ENCODE measurements around the gene RNASEH2B. TPM values are rescaled to one million over a fixed set of nuclear protein-coding genes. Genes with fewer than 3 reads are reported as not detected.

The RNASEH2B gene
- total and polyA plus RNA-seq, 2 donors (not counting 1 experiment from before 2014, with no cell fraction given), result 64.0 to 151 TPM

DNA sequence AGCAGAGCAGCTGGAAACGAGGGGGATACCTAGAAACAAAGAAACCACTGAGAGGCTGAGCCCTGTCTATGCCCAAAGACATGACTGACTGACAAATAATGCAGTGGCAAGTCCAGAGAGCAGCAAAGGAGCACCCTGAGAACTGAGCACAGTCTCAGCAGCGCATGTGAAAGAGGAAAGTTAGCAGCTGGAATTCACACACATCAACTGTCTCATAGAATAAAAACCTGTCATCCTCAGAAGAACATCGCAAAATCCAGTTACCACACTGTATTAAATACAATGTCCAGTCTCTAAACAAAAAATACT, 42.0 kb upstream of the RNASEH2B start:
- Mint-ChIP-seq H3K27ac (no peak overlapping the region), H3K27me3 (no peaks in the 10 kb centered on the region), H3K4me3 (no peak overlapping the region), H3K4me1 (peaks cover 11% of the 10 kb centered on the region), H3K9me3 (ENCODE audit: insufficient read depth) (no peaks in the 10 kb centered on the region)
- POLR2A ChIA-PET, result no interaction called here
- peak overlapping the region; percentile 9 for H3K4me2 ChIP-seq (replicated peaks; ENCODE audit: low read depth, low read length, poor library complexity, severe bottlenecking)
- H3K27me3 ChIP-seq (replicated peaks in 1 of 4; ENCODE audit: control extremely low read depth in 1 of 4, control insufficient read depth in 3 of 4, insufficient read depth in 4 of 4, low read length in 3 of 4), result no peaks in the 10 kb centered on the region
- H2AFZ ChIP-seq (ENCODE audit: insufficient read depth, low read depth, low read length, poor library complexity, severe bottlenecking), result no peak overlapping the region
- H3K36me3 ChIP-seq (replicated peaks in 1 of 2; ENCODE audit: control extremely low read depth in 1 of 2, control insufficient read depth in 1 of 2, extremely low read depth in 1 of 2, insufficient read depth in 2 of 2, low read length in 1 of 2), result no peaks in the 10 kb centered on the region
- TF ChIP-seq EZH2 (IDR thresholded peaks at IDR 0.05; ENCODE audit: borderline replicate concordance, insufficient read depth, low read depth, low read length, poor library complexity, severe bottlenecking), result no peak
- TF ChIP-seq, protein P1, sequence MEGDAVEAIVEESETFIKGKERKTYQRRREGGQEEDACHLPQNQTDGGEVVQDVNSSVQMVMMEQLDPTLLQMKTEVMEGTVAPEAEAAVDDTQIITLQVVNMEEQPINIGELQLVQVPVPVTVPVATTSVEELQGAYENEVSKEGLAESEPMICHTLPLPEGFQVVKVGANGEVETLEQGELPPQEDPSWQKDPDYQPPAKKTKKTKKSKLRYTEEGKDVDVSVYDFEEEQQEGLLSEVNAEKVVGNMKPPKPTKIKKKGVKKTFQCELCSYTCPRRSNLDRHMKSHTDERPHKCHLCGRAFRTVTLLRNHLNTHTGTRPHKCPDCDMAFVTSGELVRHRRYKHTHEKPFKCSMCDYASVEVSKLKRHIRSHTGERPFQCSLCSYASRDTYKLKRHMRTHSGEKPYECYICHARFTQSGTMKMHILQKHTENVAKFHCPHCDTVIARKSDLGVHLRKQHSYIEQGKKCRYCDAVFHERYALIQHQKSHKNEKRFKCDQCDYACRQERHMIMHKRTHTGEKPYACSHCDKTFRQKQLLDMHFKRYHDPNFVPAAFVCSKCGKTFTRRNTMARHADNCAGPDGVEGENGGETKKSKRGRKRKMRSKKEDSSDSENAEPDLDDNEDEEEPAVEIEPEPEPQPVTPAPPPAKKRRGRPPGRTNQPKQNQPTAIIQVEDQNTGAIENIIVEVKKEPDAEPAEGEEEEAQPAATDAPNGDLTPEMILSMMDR (IDR thresholded peaks at IDR 0.05), result no peak
- no peaks in the 10 kb centered on the region for H4K20me1 ChIP-seq (ENCODE audit: control insufficient read depth, insufficient read depth, low read length, poor library complexity, severe bottlenecking)
- 59% methylated on average over 2 of the region's 3 CpGs for WGBS (ENCODE audit: insufficient coverage)
- no peaks in the 10 kb centered on the region for H3K79me2 ChIP-seq (ENCODE audit: control insufficient read depth, insufficient read depth, low read length)
- H3K4me3 ChIP-seq (ENCODE audit: control extremely low read depth in 1 of 5, extremely low read depth in 1 of 5, insufficient read depth in 1 of 5, low read depth in 2 of 5, low read length in 4 of 5), result no peak overlapping the region
- H3K9me3 ChIP-seq (ENCODE audit: control extremely low read depth in 1 of 3, control insufficient read depth in 2 of 3, insufficient read depth in 1 of 3, low read length in 2 of 3), result no peaks in the 10 kb centered on the region
- H3K4me1 ChIP-seq (ENCODE audit: control insufficient read depth in 2 of 2, insufficient read depth in 2 of 2, low read length in 2 of 2), result peaks cover 0 to 4% of the 10 kb centered on the region in 2 donors
- no peak overlapping the region for H3K27ac ChIP-seq (ENCODE audit: low read length in 2 of 2)
- DNase-seq (no peak), ATAC-seq (ENCODE audit: low read depth) (no peak)
- CTCF ChIA-PET, result no interaction called here
- intact Hi-C loops (cut with micrococcal nuclease), result no loop called here
- H3K9ac ChIP-seq (ENCODE audit: low read length), result no peak overlapping the region

DNA sequence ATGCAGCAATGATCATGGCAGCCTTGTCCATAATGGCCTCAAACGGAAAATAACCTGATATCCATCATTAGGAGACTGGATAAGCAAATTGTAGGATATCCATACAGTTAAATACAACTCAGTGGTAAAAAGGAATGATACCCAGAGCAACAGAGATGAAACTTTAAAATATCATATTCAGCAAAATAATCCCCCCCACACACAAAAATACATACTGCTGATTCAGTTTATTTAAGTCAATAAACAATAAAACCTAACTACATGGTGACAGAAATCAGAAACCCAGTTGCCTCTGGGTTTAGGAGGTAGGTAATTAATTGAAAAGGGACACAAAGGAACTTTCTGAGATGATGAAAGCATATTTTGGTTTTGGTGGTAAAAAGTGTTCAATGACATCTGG, 38.2 kb upstream of the RNASEH2B start:
- Histone ChIP-seq H3K4me3 (ENCODE audit: control extremely low read depth in 1 of 5, extremely low read depth in 1 of 5, insufficient read depth in 1 of 5, low read depth in 2 of 5, low read length in 4 of 5) (no peak overlapping the region), H2AFZ (ENCODE audit: insufficient read depth, low read depth, low read length, poor library complexity, severe bottlenecking) (no peak overlapping the region), H3K4me2 (replicated peaks; ENCODE audit: low read depth, low read length, poor library complexity, severe bottlenecking) (no peak overlapping the region), H3K36me3 (replicated peaks in 1 of 2; ENCODE audit: control extremely low read depth in 1 of 2, control insufficient read depth in 1 of 2, extremely low read depth in 1 of 2, insufficient read depth in 2 of 2, low read length in 1 of 2) (no peaks in the 10 kb centered on the region), H4K20me1 (ENCODE audit: control insufficient read depth, insufficient read depth, low read length, poor library complexity, severe bottlenecking) (no peaks in the 10 kb centered on the region), H3K4me1 (ENCODE audit: control insufficient read depth in 2 of 2, insufficient read depth in 2 of 2, low read length in 2 of 2) (peaks cover 0 to 4% of the 10 kb centered on the region in 2 donors), H3K79me2 (ENCODE audit: control insufficient read depth, insufficient read depth, low read length) (no peaks in the 10 kb centered on the region), H3K27me3 (replicated peaks in 1 of 4; ENCODE audit: control extremely low read depth in 1 of 4, control insufficient read depth in 3 of 4, insufficient read depth in 4 of 4, low read length in 3 of 4) (no peaks in the 10 kb centered on the region), H3K27ac (ENCODE audit: low read length in 2 of 2) (no peak overlapping the region), H3K9me3 (ENCODE audit: control extremely low read depth in 1 of 3, control insufficient read depth in 2 of 3, insufficient read depth in 1 of 3, low read length in 2 of 3) (no peaks in the 10 kb centered on the region), H3K9ac (ENCODE audit: low read length) (no peak overlapping the region)
- H3K27ac Mint-ChIP-seq, result no peak overlapping the region
- no peaks in the 10 kb centered on the region for H3K27me3 Mint-ChIP-seq
- no peak overlapping the region for H3K4me3 Mint-ChIP-seq
- DNase-seq (no peak), ATAC-seq (ENCODE audit: low read depth) (no peak)
- peaks cover 5% of the 10 kb centered on the region for H3K9me3 Mint-ChIP-seq (ENCODE audit: insufficient read depth)
- intact Hi-C loops (cut with micrococcal nuclease), result no loop called here
- no CpG with 5 or more reads among the region's 1 CpG for WGBS (ENCODE audit: insufficient coverage)
- POLR2A ChIA-PET, result no interaction called here
- TF ChIP-seq EZH2 (IDR thresholded peaks at IDR 0.05; ENCODE audit: borderline replicate concordance, insufficient read depth, low read depth, low read length, poor library complexity, severe bottlenecking), result no peak
- TF ChIP-seq, protein P1 (IDR thresholded peaks at IDR 0.05), result no peak
- CTCF ChIA-PET, result no interaction called here
- H3K4me1 Mint-ChIP-seq, result peaks cover 11% of the 10 kb centered on the region
